GM19023 (cell line): ENCODE measurements around the gene DSE.
"Not testable (repeated sequence)": the region's sequence is repeated elsewhere in the genome, so short reads cannot be mapped to it uniquely, and the experiment has no call there.

ENCODE experiments used
- ATAC-seq: cut with Tn5 transposase; IDR thresholded peaks from one replicate; pipeline ENCODE4 v1.9.1; 2021; ENCODE audit warnings: mild to moderate bottlenecking, moderate library complexity; ENCODE audit not compliant: unreplicated experiment

The DSE gene

GRCh38 chr6:116370760-116371119 lies at the start of gene DSE:
Gene DSE (plus strand): TSS chr6:116370947. CDS start chr6:116399251, 28,304 bp downstream.
- ATAC-seq = peak; percentile 79

- ATAC-seq = not testable (repeated sequence)
Measured at GRCh38 chr6:116321933-116322332, 48.8 kb upstream of the DSE start.

- no peak for ATAC-seq
Measured at GRCh38 chr6:116323863-116324262, 46.9 kb upstream of the DSE start.

- ATAC-seq = not testable (repeated sequence)
Measured at GRCh38 chr6:116325634-116326132, 45.1 kb upstream of the DSE start.

GRCh38 chr6:116326181-116326671 lies 44.5 kb upstream of the DSE start:
- ATAC-seq = no peak

GRCh38 chr6:116326996-116327395 lies 43.8 kb upstream of the DSE start:
- no peak for ATAC-seq

GRCh38 chr6:116327803-116328527 lies 42.8 kb upstream of the DSE start:
- ATAC-seq = no peak

- no peak for ATAC-seq
Measured at GRCh38 chr6:116328528-116328903, 42.2 kb upstream of the DSE start.

- no peak for ATAC-seq
Measured at GRCh38 chr6:116329156-116329555, 41.6 kb upstream of the DSE start.

- no peak for ATAC-seq
Measured at GRCh38 chr6:116330511-116330910, 40.2 kb upstream of the DSE start.

- no peak for ATAC-seq
Measured at GRCh38 chr6:116332096-116332495, 38.7 kb upstream of the DSE start.

- not testable (repeated sequence) for ATAC-seq
Measured at GRCh38 chr6:116334638-116335409, 35.9 kb upstream of the DSE start.

- ATAC-seq = no peak
Measured at GRCh38 chr6:116335612-116336215, 35.0 kb upstream of the DSE start.

- ATAC-seq = no peak
Measured at GRCh38 chr6:116338943-116339342, 31.8 kb upstream of the DSE start.

GRCh38 chr6:116340625-116341024 lies 30.1 kb upstream of the DSE start:
- not testable (repeated sequence) for ATAC-seq

- ATAC-seq = no peak
Measured at GRCh38 chr6:116349216-116349615, 21.5 kb upstream of the DSE start.

- no peak for ATAC-seq
Measured at GRCh38 chr6:116351101-116351500, 19.6 kb upstream of the DSE start.

- peak; percentile 74 for ATAC-seq
Measured at GRCh38 chr6:116352515-116353471, 18.0 kb upstream of the DSE start.

- no peak for ATAC-seq
Measured at GRCh38 chr6:116354236-116354635, 16.5 kb upstream of the DSE start.

GRCh38 chr6:116355796-116356195 lies 15.0 kb upstream of the DSE start:
- ATAC-seq = no peak
